GM08714 (cell line): ENCODE data around the gene IGF2BP3.
"Not testable (repeated sequence)": the region's sequence is repeated elsewhere in the genome, so short reads cannot be mapped to it uniquely, and the experiment has no call there.

ENCODE experiments used
- H3K4me3 ChIP-seq: fragments of 200-500 bp; sonication (Bioruptor generic); 2 replicates; pipeline ENCODE4 v1.5.1; 2014; ENCODE audit warnings: mild to moderate bottlenecking, low read length, inconsistent platforms
- ZNF274 ChIP-seq: IDR thresholded peaks from 2 replicates; pipeline ENCODE4 v1.6.1; 2012; ENCODE audit warnings: mild to moderate bottlenecking, low read depth, low read length

The IGF2BP3 gene

GRCh38 chr7:23338863-23339262 lies 131.4 kb downstream of the IGF2BP3 start:
- no peak overlapping the region for H3K4me3 ChIP-seq
- no peak for TF ChIP-seq ZNF274

GRCh38 chr7:23338439-23338838 lies 131.9 kb downstream of the IGF2BP3 start:
- no peak for TF ChIP-seq ZNF274
- H3K4me3 ChIP-seq: no peak overlapping the region

DNA sequence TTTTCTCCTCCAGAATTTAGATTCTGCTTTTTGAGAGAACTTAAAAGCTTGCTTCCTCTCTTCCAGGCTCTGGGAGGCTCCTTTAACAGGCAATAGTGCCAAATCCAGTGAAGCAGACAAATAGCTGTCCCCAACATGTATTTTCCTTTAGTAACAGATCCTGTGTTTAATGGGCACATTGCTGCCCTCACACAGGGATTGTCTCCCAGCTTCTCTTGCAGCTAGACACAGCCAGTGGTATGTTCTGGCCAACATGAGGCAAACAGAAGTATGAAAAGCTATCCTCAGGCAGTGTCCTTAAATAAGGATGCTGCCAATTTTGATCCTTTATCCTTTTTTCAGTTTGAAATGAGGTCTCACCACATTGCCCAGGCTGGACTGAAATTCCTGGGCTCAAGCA lies 132.9 kb downstream of the IGF2BP3 start:
- H3K4me3 ChIP-seq: no peak overlapping the region
- TF ChIP-seq ZNF274: no peak

DNA sequence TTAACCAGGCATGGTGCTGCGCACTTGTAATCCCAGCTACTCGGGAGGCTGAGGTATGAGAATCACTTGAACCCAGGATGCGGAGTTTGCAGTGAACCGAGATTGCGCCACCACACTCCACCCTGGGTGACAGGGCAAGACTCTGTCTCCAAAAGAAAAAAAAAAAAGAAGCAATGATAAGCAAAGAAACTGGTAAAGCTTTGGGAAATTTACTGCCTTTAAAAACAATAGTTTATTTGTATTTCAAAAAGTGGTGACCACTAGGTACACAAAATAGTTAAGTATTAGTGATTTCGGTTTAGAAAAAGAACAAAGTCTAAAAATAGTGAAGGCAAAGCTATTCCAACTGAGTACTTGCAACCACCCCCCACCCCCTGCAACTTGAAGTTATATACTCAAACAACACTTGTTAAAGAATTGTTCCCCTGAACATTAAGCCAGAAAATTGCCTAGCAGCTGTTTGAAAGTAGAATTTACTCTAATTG lies 133.4 kb downstream of the IGF2BP3 start:
- no peak overlapping the region for H3K4me3 ChIP-seq
- no peak for TF ChIP-seq ZNF274

DNA sequence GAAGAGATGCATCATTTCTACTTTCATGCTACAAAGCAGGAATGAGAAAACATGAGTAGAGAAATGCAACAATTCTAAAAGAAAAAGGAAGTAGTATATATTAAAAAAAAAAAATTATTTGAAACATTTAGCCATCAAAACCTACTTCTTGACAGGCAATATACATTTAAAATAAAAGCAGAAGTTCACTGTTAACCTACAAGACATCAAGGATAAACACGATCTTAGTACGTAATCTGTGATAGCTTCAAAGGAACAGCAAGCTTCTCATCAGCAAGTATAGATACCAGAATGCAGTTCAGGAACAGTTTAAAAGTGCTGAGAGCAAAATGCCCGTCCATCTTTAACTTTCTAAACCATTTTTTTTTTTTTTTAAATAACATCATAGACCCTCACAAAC lies 134.2 kb downstream of the IGF2BP3 start:
- TF ChIP-seq ZNF274: no peak

DNA sequence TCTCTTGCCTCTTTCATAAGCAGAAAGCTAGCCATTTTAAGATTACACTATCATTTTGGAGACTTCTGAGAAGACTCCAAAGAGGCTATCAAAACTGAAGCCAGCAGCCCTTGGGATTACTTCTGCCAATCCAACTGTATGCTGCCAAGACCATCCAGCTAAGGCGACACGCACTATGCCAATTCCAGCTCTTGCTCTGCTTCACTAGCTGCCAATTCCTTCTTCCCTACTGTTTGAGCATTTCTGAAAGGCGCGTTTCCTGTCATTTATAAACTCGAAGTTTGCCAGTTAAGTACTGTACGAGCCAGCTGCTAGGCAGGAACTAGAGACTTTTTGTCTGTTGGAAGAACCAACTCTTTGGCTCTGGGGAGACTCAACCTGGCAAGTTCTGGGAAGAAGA lies 134.7 kb downstream of the IGF2BP3 start:
- no peak overlapping the region for H3K4me3 ChIP-seq
- TF ChIP-seq ZNF274: no peak

More for the DNA sequence above, 134.2 kb downstream of the IGF2BP3 start:
- no peak overlapping the region for H3K4me3 ChIP-seq

GRCh38 chr7:23335136-23335535 lies 135.2 kb downstream of the IGF2BP3 start:
- no peak for TF ChIP-seq ZNF274

GRCh38 chr7:23334482-23335056 lies 135.7 kb downstream of the IGF2BP3 start:
- no peak overlapping the region for H3K4me3 ChIP-seq
- no peak for TF ChIP-seq ZNF274

More at GRCh38 chr7:23335136-23335535, 135.2 kb downstream of the IGF2BP3 start:
- no peak overlapping the region for H3K4me3 ChIP-seq

DNA sequence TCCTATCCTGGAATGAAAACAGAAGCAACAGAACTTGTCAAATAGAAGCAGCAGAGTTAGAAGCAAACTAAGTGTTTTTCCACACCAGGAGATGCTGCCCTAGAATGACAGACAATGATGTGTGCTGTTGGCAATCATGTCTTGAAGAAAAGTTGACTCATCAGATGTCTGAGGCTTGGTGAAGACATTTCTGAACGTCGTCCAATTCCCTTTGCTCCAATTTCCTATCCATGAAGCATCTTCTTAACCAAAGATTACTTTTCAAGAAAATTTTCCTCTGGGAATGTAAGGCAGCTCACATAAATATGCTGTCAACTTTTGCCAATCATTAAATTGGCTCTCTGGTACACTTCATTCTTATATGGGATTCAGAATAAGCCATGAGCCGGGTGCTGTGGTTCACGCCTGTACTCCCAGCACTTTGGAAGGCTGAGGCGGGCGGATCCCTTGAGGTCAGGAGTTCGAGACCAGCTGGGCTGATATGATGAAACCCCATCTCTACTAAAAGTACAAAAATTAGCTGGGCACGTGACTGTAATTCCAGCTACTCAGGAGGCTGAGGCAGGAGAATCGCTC lies 136.5 kb downstream of the IGF2BP3 start:
- TF ChIP-seq ZNF274: no peak
- H3K4me3 ChIP-seq: no peak overlapping the region

DNA sequence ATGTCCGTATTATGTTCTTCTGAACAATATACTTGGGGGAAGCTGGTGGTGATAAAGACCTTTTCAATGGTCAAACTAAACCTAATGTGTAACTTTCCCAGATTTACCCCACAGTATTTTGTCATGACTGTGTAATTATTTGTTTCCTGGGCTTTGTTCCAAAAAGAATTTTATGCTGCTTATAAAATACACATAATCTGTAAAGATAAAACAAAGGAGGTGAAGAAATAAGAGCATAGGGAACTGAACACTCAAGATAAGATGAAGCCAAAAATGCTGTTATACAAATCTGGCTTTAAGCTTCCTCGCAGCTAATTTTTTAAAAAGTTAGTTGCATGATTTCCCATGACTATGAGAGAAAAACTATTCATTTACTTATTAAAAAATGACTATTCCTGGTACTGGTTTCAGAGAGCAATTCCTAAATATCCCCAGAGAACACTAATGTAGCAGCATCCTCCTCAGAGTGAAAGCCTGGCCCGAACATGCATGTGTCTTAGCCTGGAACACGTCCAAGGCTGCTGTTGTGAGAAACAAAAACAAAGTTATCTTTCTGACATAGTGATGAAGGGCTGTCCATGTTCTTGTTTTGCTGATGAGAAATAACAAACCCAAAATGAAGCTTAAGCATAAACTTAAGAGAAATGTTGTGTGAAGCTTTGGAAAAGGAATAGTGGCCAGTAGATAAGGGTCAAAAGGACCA lies 137.2 kb downstream of the IGF2BP3 start:
- H3K4me3 ChIP-seq: no peak overlapping the region
- no peak for TF ChIP-seq ZNF274

DNA sequence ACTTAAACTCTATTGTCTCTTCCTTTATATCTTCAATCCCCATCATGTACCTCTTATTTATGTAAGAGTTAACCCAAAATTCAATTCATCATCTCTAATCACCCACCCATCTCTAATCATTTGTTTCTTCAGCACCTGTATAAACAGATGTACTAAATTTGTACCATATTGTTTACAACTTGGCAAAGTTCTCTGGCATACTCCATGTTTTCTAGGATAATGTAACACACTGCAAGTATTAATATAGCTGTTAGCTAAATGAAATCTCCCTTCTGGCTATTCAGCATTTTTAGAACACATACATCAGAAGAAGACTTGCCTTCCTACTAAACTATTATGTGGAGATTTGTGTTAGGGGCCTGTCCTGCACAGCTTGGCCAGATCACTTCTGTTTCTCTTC lies 138.1 kb downstream of the IGF2BP3 start:
- TF ChIP-seq ZNF274: no peak

DNA sequence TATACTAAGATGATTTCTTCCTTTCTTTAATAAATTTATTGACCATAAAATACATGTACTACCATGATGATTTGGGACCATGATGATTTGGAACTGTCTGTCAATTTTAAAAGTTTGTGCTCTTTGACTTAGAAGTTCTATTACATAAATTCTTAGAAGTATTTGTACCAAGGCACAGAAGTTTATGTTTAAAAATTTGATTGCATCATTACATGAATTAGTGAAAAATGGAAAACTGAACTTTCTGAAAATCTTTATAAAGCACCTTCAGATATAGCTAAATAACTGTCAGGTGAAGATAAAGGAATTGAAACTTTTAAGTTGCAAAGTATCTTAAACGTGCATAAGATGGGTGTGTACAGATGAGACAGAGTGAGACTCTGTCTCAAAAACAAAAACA lies 139.2 kb downstream of the IGF2BP3 start:
- TF ChIP-seq ZNF274: no peak
- H3K4me3 ChIP-seq: no peak overlapping the region

More for the DNA sequence above, 138.1 kb downstream of the IGF2BP3 start:
- no peak overlapping the region for H3K4me3 ChIP-seq

GRCh38 chr7:23315366-23315765 lies 154.9 kb downstream of the IGF2BP3 start:
- no peak for TF ChIP-seq ZNF274
- no peak overlapping the region for H3K4me3 ChIP-seq

DNA sequence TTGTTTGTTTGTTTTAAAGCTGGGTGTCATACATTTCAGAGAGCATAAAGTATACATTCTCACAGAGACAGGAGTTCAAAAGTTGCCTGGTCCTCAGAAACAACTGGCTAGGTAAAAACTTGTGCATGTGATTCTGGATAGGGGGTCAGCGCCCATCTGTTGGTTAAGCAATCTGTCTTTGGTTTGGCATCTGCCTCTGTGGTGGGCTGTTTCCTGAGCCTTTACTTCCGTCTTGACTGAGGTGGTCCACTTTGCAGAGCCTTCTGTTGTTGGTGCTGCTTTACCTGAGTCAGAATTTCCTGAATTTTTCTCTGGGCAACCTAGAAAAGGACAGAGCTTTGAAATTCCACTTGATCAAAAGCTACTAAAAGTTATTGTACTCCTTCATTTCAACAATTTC lies 158.2 kb downstream of the IGF2BP3 start:
- not testable (repeated sequence) for H3K4me3 ChIP-seq

DNA sequence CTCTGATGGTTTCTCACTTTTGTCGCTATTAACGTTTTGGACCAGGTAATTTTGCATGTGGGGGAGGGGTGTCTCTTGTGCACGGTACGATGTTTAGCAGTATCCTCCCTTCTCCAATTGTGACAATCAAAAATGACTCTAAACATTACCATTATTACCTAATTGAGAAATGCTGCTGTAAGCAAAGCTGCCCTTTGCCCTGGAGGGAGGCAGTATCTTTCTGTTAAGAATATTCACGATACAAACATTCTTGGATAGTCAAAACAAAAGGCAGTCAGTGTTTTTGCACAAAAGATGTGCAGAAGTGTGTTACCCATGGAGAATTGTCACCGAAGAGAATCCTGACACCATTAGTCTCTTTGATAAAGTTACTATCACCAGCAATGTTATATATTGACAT lies 161.5 kb downstream of the IGF2BP3 start:
- no peak overlapping the region for H3K4me3 ChIP-seq
- TF ChIP-seq ZNF274: no peak

DNA sequence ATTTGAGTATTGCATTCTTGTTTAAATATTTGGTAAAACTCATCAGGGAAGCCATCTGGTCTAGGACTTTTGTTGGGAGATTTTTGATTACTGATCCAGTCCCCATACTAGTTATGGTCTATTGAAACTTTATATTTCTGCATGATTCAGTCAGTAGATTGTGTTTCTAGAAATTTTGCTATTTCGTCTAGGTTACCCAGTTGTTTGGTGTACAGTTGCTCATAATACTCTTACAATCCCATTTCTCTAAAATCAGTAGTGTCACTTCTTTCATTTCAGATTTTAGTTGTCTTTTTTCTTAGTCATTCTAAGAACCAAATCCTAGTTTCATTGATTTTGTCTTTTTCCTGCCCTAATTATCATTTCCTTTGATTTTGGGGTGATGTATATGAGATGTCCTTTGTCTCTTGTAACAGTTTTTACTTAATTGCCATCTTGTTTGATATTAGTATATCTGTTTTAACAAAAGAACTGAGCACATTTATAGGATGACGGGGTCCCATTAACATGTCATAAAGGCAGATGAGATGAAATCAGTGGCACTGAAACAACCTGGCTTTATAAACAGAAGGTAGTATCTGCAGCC lies 163.3 kb downstream of the IGF2BP3 start:
- no peak overlapping the region for H3K4me3 ChIP-seq
- no peak for TF ChIP-seq ZNF274
